HepG2 (cell line): Measurements from ENCODE around the gene CD68. TPM values are rescaled to one million over a fixed set of nuclear protein-coding genes. Genes with fewer than 3 reads are reported as not detected.

ENCODE experiments used
- AKAP8 ChIP-seq: sonication (generic); formaldehyde crosslinking; IDR thresholded peaks from 2 replicates; pipeline ENCODE4 v1.5.1; 2020; ENCODE audit warnings: mild to moderate bottlenecking, missing genetic modification reagents
- ETV6 ChIP-seq: sonication (generic); formaldehyde crosslinking; conservative IDR thresholded peaks from 2 replicates; pipeline ENCODE4 v1.4.0; 2020; ENCODE audit warnings: missing genetic modification reagents
- HIVEP1 ChIP-seq: sonication (generic); formaldehyde crosslinking; IDR thresholded peaks from 2 replicates; pipeline ENCODE4 v1.4.0; 2020; ENCODE audit warnings: mild to moderate bottlenecking, missing genetic modification reagents
- KAT7 ChIP-seq: IDR thresholded peaks from 2 replicates; pipeline ENCODE4 v1.6.1; 2018; ENCODE audit warnings: borderline replicate concordance, missing compliant biosample characterization
- MAF1 ChIP-seq: sonication (generic); formaldehyde crosslinking; IDR thresholded peaks from 2 replicates; pipeline ENCODE4 v1.5.0; 2020; ENCODE audit warnings: missing genetic modification reagents, borderline replicate concordance
- MBD4 ChIP-seq: IDR thresholded peaks from 2 replicates; pipeline ENCODE4 v1.6.1; 2012; ENCODE audit warnings: low read length, inconsistent platforms, borderline replicate concordance
- MIER3 ChIP-seq: IDR thresholded peaks from 2 replicates; pipeline ENCODE4 v1.6.1; 2016; ENCODE audit warnings: missing compliant biosample characterization, borderline replicate concordance
- NCOA2 ChIP-seq: sonication (generic); formaldehyde crosslinking; IDR thresholded peaks from 2 replicates; pipeline ENCODE4 v1.8.0; 2022; ENCODE audit warnings: inconsistent platforms
- NFIB ChIP-seq: sonication (generic); formaldehyde crosslinking; IDR thresholded peaks from 2 replicates; pipeline ENCODE4 v1.9.0; 2021; ENCODE audit warnings: missing genetic modification reagents, mild to moderate bottlenecking, borderline replicate concordance
- ONECUT2 ChIP-seq: sonication (generic); formaldehyde crosslinking; IDR thresholded peaks from 2 replicates; pipeline ENCODE4 v1.4.0; 2020; ENCODE audit warnings: missing genetic modification reagents
- PRMT3 ChIP-seq: sonication (generic); formaldehyde crosslinking; IDR thresholded peaks from 2 replicates; pipeline ENCODE4 v1.8.1; 2022; ENCODE audit warnings: low read depth, mild to moderate bottlenecking, moderate library complexity, missing genetic modification reagents, borderline replicate concordance
- RXRA ChIP-seq: sonication (generic); formaldehyde crosslinking; IDR thresholded peaks from 2 replicates; pipeline ENCODE4 v1.5.1; 2020; ENCODE audit warnings: missing genetic modification reagents
- TGIF2 ChIP-seq: IDR thresholded peaks from 2 replicates; pipeline ENCODE4 v1.6.1; 2016; ENCODE audit warnings: control low read depth, missing compliant biosample characterization
- ZBTB7A ChIP-seq: sonication (generic); formaldehyde crosslinking; IDR thresholded peaks from 2 replicates; pipeline ENCODE4 v1.8.0; 2022; ENCODE audit warnings: mild to moderate bottlenecking, missing genetic modification reagents
- ZC3H4 ChIP-seq: sonication (generic); formaldehyde crosslinking; IDR thresholded peaks from 2 replicates; pipeline ENCODE4 v1.4.0; 2020; ENCODE audit warnings: missing genetic modification reagents, borderline replicate concordance
- ZKSCAN1 ChIP-seq: fragments of 150-350 bp; IDR thresholded peaks from 2 replicates; pipeline ENCODE4 v1.6.1; 2014; ENCODE audit warnings: low read length
- ZNF136 ChIP-seq: sonication (generic); formaldehyde crosslinking; IDR thresholded peaks from 2 replicates; pipeline ENCODE4 v1.8.1; 2022; ENCODE audit warnings: low read depth, mild to moderate bottlenecking, moderate library complexity, missing genetic modification reagents
- ZNF446 ChIP-seq: sonication (generic); formaldehyde crosslinking; IDR thresholded peaks from 2 replicates; pipeline ENCODE4 v1.5.0; 2020; ENCODE audit warnings: mild to moderate bottlenecking, missing genetic modification reagents
- ZNF577 ChIP-seq: sonication (generic); formaldehyde crosslinking; IDR thresholded peaks from 2 replicates; pipeline ENCODE4 v1.4.0; 2020; ENCODE audit warnings: mild to moderate bottlenecking, low read depth, missing genetic modification reagents, borderline replicate concordance
- ZNF614 ChIP-seq: IDR thresholded peaks from 2 replicates; pipeline ENCODE4 v1.6.1; 2018; ENCODE audit warnings: missing biosample characterization, missing genetic modification reagents, inconsistent platforms, borderline replicate concordance
- polyA plus RNA-seq, 8 experiments: library from polyadenylated mRNA; depleted of rRNA in 3 of 8; stranded (reverse) in 7 of 8; unstranded in 1 of 8; fragments of >200 nt; fragmentation: Illumina TruSeq in 4 of 8; extraction: Trizol in 4 of 8; gene quantifications; 2 replicates each; pipeline versions ENCODE4 v1.2.1 to v1.2.3, GENCODE V29; 2011 to 2016; ENCODE audit warnings: low read depth in 4 of 8, missing spikeins in 1 of 8, mixed read lengths in 1 of 8; ENCODE audit not compliant: insufficient read depth in 1 of 8
- total RNA-seq, 5 experiments: library from RNA; depleted of rRNA; stranded (reverse); fragments of >200 nt; fragmentation: Illumina TruSeq; extraction: Trizol; gene quantifications; 2 replicates each; pipeline ENCODE4 v1.2.3, GENCODE V29; 2016; ENCODE audit warnings: low read depth in 1 of 5
- TF ChIP-seq, protein P1 (sequence below): sonication (generic); formaldehyde crosslinking; IDR thresholded peaks from 2 replicates; pipeline ENCODE4 v1.4.0; 2020; ENCODE audit warnings: missing genetic modification reagents, borderline replicate concordance
- TF ChIP-seq, protein P2 (sequence below), 2 experiments: fragments of 450-650 bp in 1 of 2; sonication (generic) in 1 of 2; formaldehyde crosslinking; IDR thresholded peaks; 2 replicates each; pipeline versions ENCODE4 v1.5.0 to v1.8.0; 2020 to 2022; ENCODE audit warnings: mild to moderate bottlenecking in 1 of 2, missing genetic modification reagents in 1 of 2
- TF ChIP-seq, protein P3 (sequence below): sonication (generic); formaldehyde crosslinking; IDR thresholded peaks from 2 replicates; pipeline ENCODE4 v1.4.0; 2020; ENCODE audit warnings: missing genetic modification reagents

CD68 gene
- total and polyA plus RNA-seq, 2 of the 13 experiments (the other 11 are each of a cell fraction or from before 2014, with no cell fraction given) = 10.3 to 104 TPM

DNA sequence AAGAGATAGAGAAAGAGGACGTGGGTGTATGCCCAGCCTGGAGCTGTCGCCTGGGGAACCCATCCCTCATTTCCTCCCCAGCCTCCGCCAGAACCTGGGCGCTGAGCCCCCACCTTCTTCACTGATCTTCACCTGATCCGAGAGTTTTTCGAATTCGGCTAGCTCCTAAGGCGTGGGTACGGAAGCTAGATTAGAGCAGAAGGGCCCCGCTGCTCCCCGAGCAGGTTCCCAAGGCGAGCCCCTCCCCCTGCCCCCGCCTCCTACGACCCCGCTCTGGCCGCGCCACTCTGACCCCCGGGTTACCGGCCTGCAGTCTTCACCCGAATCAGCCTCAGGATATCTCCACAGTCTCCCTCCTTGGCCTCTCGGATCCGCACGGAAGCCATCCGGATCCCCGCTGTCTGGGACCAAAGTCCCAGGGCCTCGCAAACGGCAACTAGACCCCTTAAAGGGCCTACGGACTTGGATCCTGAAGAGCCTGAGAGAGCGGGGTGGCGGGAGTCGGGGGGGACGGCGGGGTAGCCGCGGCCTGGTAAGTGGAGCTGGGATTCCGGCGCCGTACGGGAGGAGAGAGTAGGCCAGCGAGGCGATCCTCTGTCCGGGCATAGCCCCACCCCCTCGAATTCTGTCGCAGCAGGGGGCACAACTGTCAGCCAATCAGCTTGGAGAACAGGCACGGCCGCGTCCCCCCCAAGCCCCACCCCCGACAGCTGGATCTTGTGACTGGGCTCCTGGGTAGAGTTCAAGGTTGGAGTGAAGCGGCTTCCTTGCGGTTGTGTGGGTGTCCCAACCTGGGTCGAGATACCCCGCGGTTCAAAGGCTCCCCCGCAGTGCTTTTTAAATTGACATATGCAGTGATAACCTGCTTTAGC, 48.0 kb downstream of the CD68 start, which contains the start of gene SAT2 (continued):
- TF ChIP-seq, protein P1, sequence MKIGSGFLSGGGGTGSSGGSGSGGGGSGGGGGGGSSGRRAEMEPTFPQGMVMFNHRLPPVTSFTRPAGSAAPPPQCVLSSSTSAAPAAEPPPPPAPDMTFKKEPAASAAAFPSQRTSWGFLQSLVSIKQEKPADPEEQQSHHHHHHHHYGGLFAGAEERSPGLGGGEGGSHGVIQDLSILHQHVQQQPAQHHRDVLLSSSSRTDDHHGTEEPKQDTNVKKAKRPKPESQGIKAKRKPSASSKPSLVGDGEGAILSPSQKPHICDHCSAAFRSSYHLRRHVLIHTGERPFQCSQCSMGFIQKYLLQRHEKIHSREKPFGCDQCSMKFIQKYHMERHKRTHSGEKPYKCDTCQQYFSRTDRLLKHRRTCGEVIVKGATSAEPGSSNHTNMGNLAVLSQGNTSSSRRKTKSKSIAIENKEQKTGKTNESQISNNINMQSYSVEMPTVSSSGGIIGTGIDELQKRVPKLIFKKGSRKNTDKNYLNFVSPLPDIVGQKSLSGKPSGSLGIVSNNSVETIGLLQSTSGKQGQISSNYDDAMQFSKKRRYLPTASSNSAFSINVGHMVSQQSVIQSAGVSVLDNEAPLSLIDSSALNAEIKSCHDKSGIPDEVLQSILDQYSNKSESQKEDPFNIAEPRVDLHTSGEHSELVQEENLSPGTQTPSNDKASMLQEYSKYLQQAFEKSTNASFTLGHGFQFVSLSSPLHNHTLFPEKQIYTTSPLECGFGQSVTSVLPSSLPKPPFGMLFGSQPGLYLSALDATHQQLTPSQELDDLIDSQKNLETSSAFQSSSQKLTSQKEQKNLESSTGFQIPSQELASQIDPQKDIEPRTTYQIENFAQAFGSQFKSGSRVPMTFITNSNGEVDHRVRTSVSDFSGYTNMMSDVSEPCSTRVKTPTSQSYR (CRISPR knock-in tag) = no peak
- TF ChIP-seq MAF1 (CRISPR knock-in tag) (no peak), ONECUT2 (CRISPR knock-in tag) (no peak), ZNF446 (CRISPR knock-in tag) (no peak), ZKSCAN1 (no peak), ZNF577 (CRISPR knock-in tag) (no peak), KAT7 (peak; percentile 68; the same call in 1 of the 2 replicates), ZBTB7A (CRISPR knock-in tag) (no peak), NCOA2 (peak; percentile 69), ETV6 (CRISPR knock-in tag) (0 out of 2 replicates have a peak, but pooled peaks have one; percentile 26), AKAP8 (CRISPR knock-in tag) (no peak), ZNF136 (CRISPR knock-in tag) (no peak), HIVEP1 (peak; percentile 76), MBD4 (no peak), ZNF614 (CRISPR knock-in tag) (no peak), PRMT3 (no peak), ZC3H4 (no peak), RXRA (peak; percentile 88), NFIB (CRISPR knock-in tag) (no peak), MIER3 (CRISPR knock-in tag) (peak; percentile 93; the same call in 1 of the 2 replicates), TGIF2 (CRISPR knock-in tag) (0 out of 2 replicates have a peak, but pooled peaks have one; percentile 38)
- TF ChIP-seq, protein P2, sequence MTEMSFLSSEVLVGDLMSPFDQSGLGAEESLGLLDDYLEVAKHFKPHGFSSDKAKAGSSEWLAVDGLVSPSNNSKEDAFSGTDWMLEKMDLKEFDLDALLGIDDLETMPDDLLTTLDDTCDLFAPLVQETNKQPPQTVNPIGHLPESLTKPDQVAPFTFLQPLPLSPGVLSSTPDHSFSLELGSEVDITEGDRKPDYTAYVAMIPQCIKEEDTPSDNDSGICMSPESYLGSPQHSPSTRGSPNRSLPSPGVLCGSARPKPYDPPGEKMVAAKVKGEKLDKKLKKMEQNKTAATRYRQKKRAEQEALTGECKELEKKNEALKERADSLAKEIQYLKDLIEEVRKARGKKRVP (CRISPR knock-in tag; IDR thresholded peaks at IDR 0.05) = no peak
- TF ChIP-seq, protein P3, sequence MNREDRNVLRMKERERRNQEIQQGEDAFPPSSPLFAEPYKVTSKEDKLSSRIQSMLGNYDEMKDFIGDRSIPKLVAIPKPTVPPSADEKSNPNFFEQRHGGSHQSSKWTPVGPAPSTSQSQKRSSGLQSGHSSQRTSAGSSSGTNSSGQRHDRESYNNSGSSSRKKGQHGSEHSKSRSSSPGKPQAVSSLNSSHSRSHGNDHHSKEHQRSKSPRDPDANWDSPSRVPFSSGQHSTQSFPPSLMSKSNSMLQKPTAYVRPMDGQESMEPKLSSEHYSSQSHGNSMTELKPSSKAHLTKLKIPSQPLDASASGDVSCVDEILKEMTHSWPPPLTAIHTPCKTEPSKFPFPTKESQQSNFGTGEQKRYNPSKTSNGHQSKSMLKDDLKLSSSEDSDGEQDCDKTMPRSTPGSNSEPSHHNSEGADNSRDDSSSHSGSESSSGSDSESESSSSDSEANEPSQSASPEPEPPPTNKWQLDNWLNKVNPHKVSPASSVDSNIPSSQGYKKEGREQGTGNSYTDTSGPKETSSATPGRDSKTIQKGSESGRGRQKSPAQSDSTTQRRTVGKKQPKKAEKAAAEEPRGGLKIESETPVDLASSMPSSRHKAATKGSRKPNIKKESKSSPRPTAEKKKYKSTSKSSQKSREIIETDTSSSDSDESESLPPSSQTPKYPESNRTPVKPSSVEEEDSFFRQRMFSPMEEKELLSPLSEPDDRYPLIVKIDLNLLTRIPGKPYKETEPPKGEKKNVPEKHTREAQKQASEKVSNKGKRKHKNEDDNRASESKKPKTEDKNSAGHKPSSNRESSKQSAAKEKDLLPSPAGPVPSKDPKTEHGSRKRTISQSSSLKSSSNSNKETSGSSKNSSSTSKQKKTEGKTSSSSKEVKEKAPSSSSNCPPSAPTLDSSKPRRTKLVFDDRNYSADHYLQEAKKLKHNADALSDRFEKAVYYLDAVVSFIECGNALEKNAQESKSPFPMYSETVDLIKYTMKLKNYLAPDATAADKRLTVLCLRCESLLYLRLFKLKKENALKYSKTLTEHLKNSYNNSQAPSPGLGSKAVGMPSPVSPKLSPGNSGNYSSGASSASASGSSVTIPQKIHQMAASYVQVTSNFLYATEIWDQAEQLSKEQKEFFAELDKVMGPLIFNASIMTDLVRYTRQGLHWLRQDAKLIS (CRISPR knock-in tag) = no peak
